ENCODE results near the gene TUBB. TPM values are rescaled to one million over a fixed set of nuclear protein-coding genes. Genes with fewer than 3 reads are reported as not detected.

The TUBB gene
- total and polyA plus RNA-seq, 9 of the 15 experiments (the other 6 are each of a cell fraction or from before 2014, with no cell fraction given), result 971 to 2,870 (median 1,478) TPM

GRCh38 chr6:30686009-30686907, 33.9 kb upstream of the TUBB start, which contains the start of gene PPP1R18 (continued):
- TF ChIP-seq TOE1 (IDR thresholded peaks at IDR 0.05; ENCODE audit: borderline replicate concordance), result peak; percentile 44; the same call in 1 of the 2 replicates
- TF ChIP-seq TOE1 (CRISPR knock-in tag; IDR thresholded peaks at IDR 0.05; ENCODE audit: borderline replicate concordance, low read depth), result no peak
- peak; percentile 69 for TF ChIP-seq EHMT2 (IDR thresholded peaks at IDR 0.05)
- TF ChIP-seq ELF1 (tag; IDR thresholded peaks at IDR 0.05), result 0 out of 2 replicates have a peak, but pooled peaks have one; percentile 12
- TF ChIP-seq ZNF280A (IDR thresholded peaks at IDR 0.05; ENCODE audit: low read depth, partially characterized antibody), result peak; percentile 63
- no peak for TF ChIP-seq CREB1 (IDR thresholded peaks at IDR 0.05)
- TF ChIP-seq CREB1 (CRISPR knock-in tag; IDR thresholded peaks at IDR 0.05), result 0 out of 2 replicates have a peak, but pooled peaks have one; percentile 46
- TF ChIP-seq LARP7 (IDR thresholded peaks at IDR 0.05), result peak; percentile 93
- peak; percentile 53; the same call in 1 of the 2 replicates for TF ChIP-seq ZNF263 (CRISPR knock-in tag; IDR thresholded peaks at IDR 0.05; ENCODE audit: borderline replicate concordance)
- TF ChIP-seq PHB2 (IDR thresholded peaks at IDR 0.05; ENCODE audit: low read depth), result peak; percentile 75
- peak; percentile 57; the same call in 1 of the 2 replicates for TF ChIP-seq THRAP3 (IDR thresholded peaks at IDR 0.05; ENCODE audit: borderline replicate concordance)
- TF ChIP-seq NFRKB (IDR thresholded peaks at IDR 0.05; ENCODE audit: low read depth), result peak; percentile 46; the same call in 1 of the 2 replicates
- TF ChIP-seq NFXL1 (CRISPR knock-in tag; IDR thresholded peaks at IDR 0.05), result no peak
- TF ChIP-seq ZNF24 (IDR thresholded peaks at IDR 0.05), result no peak
- no peak for TF ChIP-seq ZBTB8A (IDR thresholded peaks at IDR 0.05; ENCODE audit: partially characterized antibody)
- TF ChIP-seq PHF21A (IDR thresholded peaks at IDR 0.05; ENCODE audit: borderline replicate concordance, low read depth), result peak; percentile 74
- no peak for TF ChIP-seq HMGXB4 (CRISPR knock-in tag; IDR thresholded peaks at IDR 0.05)
- TF ChIP-seq NKRF (IDR thresholded peaks at IDR 0.05; ENCODE audit: borderline replicate concordance), result peak; percentile 78
- peak; percentile 8 for TF ChIP-seq HNRNPLL (IDR thresholded peaks at IDR 0.05; ENCODE audit: low read depth, low read length, poor library complexity, severe bottlenecking)
- peak; percentile 43; the same call in 1 of the 2 replicates for TF ChIP-seq PHF8 (IDR thresholded peaks at IDR 0.05; ENCODE audit: borderline replicate concordance, low read length)
- no peak for TF ChIP-seq E2F4 (CRISPR knock-in tag; IDR thresholded peaks at IDR 0.05; ENCODE audit: low read depth)
- TF ChIP-seq RFX5 (IDR thresholded peaks at IDR 0.05; ENCODE audit: low read depth, low read length), result no peak
- peak; percentile 55; the same call in 1 of the 2 replicates for TF ChIP-seq ZSCAN29 (IDR thresholded peaks at IDR 0.05)

Data from K562 (cell line).